SIG-M5 (cell line): ENCODE data around the gene SIGMAR1.

Source experiments
- DNase-seq: peaks from one replicate; lab custom pipeline; 2025; lab: John Stamatoyannopoulos, UW

The SIGMAR1 gene

DNA sequence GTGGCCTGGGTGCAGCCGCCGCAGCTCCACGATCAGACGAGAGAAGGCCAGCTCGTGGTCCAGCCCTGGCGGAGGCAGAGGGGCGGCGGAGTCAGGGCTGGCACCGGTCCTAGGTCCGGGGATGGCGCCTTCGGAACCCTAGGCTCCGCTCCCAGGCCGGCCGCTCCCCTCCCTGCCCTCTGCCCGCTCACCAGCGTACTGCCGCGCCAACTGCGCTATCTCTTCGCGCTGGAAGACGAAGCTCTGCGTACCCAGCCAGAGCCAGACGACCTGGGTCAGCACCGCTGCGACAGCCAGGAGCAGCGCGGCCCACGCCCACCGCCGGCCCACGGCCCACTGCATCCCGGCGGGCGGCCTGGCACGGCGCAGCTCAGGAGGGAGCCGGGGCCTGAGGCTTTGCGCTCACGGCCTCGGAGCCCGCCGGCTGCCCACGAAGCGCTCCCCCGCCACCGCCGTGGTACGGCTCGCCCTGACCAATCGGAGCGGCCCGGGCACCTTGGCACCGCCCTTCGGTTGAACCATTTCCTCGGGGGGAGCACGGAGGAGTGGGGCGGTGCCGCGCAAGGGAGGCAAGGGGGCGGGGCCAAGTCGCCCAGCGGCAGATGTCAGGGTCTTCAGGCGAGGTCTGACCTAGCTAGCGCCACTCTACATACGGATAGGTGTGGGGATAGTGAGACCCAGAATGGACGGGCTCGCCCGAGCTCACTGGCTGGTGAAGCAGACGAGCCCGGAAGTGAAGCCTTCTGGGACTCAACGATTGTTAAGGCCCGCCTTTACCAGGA, at the start of gene SIGMAR1:
TSS of gene SIGMAR1 (minus strand) at position 432 of the 782 bp plus-strand sequence. CDS start at position 342, 90 bp downstream.
- peak; percentile 12 for DNase-seq

DNA sequence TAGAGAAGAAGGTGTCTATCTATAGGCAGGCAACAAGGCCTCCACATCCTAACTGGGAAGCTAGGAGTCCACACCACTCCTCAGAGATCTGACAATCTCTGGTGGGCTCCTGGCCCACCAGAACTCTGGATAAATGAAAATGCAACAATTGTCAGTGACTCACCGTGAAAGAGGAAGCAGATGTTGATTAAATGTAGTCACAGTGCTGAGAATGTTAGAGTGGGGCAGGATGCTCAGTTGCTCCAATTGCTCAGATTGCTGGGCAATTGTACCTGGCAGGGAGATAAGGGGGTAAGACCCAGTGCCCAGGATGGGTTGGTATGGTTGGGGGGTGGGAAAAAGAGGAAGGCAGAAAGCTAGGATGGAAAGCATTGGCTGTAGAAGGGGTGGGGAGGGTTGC, 49.1 kb upstream of the SIGMAR1 start:
- no peak for DNase-seq

DNA sequence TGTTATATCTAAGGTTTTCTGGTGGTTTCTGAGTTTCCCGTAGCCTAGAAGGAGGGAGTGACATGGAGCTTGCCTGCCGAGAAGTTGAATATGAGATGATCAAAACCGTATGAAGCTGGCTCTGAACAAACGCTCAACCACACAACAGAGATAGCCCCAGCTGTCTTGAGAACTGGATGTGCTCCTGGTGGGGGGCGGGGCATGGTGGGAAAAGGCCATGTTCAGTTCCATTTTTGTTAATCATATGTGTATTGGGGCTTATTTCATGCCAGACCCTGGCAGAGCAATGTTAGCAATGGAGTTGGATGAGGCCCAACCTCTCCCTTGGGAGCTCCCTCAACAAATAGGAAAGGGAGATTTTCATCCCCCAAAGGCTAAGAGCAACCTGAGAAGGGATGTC, 48.6 kb upstream of the SIGMAR1 start:
- DNase-seq = no peak

GRCh38 chr9:34685591-34685990, 48.0 kb upstream of the SIGMAR1 start:
- no peak for DNase-seq

DNA sequence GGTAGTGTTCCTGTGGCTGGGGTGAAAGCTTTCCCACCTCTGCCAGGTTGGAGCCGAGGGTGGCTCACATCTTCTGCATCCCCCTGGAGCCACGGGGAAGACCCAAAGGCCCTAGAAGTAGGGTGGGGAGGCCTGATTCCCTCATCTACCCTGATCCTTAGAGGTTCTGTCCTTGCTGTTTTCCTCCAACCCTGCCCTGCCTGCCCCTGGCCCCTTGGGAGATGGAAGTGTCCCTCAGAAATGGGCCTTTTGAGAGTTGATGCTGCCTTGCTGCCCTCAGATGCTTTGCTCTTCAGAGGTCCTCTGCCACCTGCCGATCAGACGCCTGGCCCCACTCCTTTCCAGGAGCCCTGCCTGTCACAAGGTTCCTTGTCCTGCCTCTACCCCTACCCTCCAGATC, 47.2 kb upstream of the SIGMAR1 start:
- DNase-seq = no peak

- no peak for DNase-seq
Measured at GRCh38 chr9:34684145-34684544, 46.6 kb upstream of the SIGMAR1 start.

DNA sequence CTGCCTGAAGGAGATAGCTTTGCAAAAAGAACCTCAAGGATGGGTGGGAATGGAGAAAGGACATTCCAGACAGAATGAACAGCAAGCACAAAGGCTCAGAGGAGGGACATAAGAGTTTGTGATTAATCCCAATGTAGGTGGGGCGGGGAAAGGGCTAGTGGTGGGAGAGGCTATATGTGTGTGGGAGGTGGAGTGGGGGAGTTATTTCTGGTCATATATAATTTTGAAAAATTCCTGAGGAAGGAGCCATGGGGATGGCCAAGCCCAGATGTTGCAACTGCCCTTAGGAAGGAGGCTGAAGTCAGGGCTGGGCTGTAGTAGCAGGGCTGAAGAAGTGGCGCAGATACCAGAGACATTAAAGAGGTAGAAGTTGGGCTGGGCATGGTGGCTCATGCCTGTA, 38.3 kb upstream of the SIGMAR1 start:
- no peak for DNase-seq

GRCh38 chr9:34675048-34675714, 37.6 kb upstream of the SIGMAR1 start:
- DNase-seq = no peak

- DNase-seq = no peak
Measured at GRCh38 chr9:34674440-34674839, 36.9 kb upstream of the SIGMAR1 start.

GRCh38 chr9:34671307-34671706, 33.7 kb upstream of the SIGMAR1 start:
- no peak for DNase-seq

DNA sequence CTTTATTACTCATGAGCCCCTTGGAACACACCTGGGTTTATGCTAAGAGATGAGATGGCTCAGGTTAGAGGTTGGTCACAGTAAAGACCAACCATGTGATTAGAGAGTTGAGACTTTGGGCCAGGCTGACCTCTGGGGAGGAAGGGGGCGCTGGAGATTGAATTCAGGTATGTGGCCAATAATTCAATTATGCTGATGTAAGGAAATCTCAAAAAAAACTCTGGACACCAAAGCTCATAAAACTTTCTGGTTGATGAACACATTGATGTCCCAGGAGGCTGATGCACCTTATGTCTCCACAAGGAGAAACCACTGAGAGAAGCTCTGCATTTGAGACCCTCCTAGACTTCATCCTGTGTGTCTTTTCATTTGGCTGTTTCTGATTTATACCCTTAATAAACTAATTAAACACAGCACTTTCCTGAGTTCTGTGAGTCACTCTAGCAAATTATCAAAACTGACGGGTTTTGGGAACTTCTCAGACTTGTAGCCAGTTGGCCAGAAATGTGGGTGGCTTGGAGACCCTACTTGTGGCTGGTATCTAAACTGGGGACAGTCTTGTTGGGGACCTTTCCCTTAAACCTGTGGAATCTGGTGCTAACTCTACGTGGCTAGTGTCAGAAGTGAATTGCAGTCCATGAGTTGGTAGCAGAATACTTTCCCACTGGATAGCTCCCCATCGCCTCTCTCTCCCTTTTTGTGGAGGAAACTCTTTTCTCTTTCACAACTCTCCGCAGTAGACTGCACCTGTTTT, 32.4 kb upstream of the SIGMAR1 start:
- DNase-seq = no peak

GRCh38 chr9:34665381-34666250, 28.0 kb upstream of the SIGMAR1 start:
- peak; percentile 78 for DNase-seq

DNA sequence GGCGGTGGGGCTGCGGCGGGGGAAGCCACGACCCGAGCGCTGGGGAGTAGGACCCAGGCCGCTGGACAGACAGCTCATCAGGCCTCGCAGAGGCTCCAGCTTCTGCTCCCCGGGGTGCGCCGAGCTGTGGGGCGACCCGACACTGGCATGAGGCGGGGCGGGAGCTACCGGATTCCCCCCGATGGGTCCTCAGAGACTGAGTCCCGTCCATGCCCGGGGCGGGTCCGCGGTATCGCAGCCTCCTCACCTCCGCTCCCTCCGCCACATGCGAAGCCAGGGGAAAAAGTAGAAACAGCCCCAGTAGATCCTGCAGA, 27.4 kb upstream of the SIGMAR1 start:
- DNase-seq = no peak

DNA sequence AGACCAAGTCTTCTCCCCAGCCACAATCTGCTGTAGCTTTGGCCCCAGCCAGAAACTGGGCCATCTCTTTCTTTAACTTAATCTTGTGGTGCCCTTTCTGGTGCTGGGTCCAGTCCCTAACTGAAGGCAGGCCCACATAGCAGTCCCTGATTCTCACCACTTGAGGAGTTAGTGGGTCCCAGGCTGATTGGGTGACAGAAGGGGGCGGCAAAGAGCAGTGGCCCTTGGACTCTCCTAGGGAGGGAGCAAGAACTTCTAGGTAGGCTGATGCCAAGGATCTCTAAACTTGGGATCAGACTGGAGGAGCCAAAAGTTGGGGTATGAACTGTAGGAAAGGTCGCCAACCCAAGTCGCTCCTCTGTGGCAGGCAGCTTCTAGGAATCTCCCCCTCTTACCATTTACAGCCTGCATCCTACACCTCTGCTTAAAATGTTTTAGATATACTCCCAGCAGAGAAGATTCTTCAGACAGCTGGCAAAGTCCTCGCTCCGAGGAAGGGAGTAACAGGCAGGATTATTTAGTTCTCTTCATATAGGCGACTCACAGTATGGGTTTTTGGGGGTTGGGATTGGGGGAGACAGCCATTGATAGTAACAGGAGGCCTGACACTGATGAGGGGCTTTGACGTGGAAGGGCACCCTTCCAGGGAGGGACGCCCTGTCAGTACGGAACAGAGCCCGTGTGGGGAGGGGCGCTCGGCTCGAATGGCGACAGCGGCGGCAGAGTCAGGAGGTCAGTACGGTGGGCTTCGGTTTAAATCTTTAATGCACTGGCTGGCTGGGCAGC, 26.9 kb upstream of the SIGMAR1 start:
- DNase-seq = peak; percentile 31

DNA sequence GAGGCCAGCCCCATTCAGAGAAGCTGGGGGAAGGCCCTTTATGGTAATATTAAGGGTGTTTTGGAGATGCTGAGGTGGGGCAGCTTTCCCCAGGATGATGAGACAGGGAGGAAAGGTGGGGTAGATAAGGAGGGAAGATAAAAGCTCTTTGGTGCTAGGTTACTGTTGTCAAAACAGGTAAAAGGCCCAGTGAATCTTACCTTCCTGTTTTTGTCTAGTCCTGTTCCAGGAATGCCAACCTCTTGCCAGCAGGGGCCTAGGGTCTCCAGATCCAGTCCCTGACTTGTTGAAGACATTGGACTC, 25.7 kb upstream of the SIGMAR1 start:
- DNase-seq = no peak

DNA sequence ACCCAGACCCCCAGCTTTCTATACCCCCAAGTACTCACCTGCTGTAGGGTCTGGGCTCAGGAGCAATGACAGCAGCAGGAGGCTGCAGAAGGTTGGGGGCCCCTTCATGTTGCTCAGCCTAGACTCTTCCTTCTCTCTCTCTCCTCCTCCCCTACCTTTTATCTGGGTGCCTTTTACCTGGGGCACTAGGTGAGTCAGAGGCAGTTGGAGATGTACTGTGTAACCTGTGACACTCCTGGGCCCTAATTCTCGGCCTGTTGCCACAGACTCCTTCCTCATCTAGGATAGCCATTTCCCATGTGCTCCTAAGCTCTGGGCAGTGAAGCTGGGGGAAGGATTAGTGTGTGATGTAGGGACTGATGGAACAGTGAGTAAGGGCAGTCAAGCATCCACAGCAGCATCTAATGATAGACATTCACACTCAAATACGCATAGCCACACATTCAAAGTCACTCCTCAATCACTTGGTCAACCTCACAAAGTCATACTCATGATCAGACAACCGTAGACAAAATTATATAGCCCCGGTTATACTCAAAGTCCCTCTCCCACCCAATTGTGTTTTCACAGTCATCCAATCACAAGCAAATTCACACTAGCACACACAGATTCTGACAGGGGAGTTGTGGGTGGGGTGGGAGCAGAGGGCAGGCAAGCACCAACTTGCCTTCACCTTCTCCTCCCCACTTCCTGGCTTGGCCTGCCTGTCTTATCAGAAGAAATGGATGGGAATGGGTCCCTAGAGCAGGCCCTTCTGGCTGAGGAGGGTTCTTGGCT, 25.1 kb upstream of the SIGMAR1 start, which contains the start of gene CCL27:
TSS of gene CCL27 (minus strand) at position 132 of the 777 bp plus-strand sequence. CDS start at position 108, 24 bp downstream.
- DNase-seq = no peak

GRCh38 chr9:34659592-34660253, 22.1 kb upstream of the SIGMAR1 start:
- DNase-seq = no peak

- no peak for DNase-seq
Measured at GRCh38 chr9:34658461-34658860, 20.9 kb upstream of the SIGMAR1 start.

- no peak for DNase-seq
Measured at GRCh38 chr9:34656992-34657391, 19.4 kb upstream of the SIGMAR1 start.

DNA sequence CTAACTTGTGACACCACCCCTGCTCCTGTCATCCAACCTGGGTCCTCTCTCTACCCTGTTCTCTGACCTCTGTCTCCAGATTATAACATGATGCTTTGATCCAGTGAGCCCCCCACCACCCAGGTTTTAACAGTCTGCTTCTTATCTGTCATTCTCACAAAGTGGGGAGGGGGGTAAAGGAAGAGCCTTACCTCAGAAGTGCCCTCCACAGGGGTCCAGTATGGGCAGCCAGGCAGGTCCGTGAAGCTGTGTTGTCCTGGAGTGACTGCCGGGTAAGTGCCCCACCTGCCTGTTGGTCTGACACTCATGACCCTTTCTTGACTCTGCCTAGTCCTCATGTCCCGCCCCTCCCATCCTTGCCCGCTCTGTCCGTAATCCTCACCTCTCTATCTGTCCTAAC, 17.8 kb upstream of the SIGMAR1 start:
- DNase-seq = no peak
